CD4-positive, alpha-beta T cell treated with Interleukin-1 beta for 1 hour (primary cell): ENCODE data around the gene CELF2.

Experiments
- DNase-seq, 2 donors: peaks; one replicate each; pipeline ENCODE4 v3.0.0-alpha.2; 2020 to 2022

The CELF2 gene

DNA sequence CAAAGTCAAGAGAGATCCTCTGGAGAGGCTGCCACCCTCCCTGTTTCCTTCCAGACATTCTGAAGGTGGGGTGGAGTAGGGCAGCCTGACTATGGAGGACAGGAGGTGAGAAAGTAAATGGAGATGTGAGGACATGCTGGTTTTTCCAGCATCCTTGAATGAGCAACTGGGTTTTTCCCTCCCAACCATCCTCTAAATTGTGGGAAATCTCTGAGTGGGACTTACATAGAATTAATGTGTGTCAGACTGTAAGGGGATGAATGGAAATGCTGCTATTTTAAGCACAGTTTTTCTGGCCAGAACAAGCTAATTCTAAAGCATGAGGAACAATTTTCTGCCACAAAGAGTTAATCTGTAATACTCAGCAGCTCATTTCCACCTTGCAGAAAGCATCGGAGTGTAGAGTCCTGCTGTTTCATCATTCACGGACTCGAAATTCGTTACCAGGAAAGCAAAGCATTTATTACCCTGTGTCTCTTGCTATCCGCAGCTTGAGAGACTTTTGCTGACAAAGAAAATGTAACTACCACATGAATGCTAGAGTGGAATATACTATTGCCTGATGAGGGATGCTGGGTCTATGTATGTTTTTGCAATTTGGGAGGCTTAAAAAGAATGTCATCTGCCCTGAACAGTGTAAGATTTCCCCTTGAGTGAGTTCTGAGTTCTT is 213.0 kb downstream of the CELF2 start:
- no peak for DNase-seq

GRCh38 chr10:11231285-11231684 is 213.6 kb downstream of the CELF2 start:
- DNase-seq = no peak

DNA sequence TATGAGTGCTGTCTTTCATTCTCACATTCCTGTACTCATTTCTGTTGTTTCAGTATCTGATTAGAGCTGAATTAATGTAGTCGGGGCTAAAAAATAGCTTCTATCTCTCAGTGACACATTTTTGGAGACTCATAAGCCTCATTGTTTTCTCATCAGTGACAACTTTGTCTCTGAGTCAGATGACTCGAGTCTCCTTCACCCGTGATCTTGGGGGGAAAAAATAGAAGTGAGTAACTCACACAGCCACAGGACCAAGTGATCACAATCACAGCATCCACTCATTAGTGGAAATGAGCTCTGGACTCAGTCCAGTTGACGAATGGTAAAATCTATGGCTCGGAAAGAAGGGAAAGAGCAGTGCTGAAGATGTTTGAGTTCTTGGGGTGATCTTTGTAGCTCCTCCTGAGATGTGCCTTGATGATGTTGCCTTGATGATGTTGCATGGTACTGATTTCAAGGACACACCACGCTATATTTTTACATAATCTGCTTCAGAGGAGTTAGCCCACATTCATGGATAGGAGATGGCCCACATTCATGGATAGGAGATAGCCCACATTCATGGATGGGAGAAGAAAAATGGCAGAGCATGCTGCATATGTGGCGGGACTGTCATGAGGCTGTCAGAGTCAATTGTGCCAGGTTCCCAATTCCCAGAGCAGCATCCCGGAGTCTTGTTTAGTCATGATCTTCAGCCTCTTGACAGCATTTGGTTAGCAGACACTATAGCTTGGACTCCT is 214.7 kb downstream of the CELF2 start:
- no peak for DNase-seq

DNA sequence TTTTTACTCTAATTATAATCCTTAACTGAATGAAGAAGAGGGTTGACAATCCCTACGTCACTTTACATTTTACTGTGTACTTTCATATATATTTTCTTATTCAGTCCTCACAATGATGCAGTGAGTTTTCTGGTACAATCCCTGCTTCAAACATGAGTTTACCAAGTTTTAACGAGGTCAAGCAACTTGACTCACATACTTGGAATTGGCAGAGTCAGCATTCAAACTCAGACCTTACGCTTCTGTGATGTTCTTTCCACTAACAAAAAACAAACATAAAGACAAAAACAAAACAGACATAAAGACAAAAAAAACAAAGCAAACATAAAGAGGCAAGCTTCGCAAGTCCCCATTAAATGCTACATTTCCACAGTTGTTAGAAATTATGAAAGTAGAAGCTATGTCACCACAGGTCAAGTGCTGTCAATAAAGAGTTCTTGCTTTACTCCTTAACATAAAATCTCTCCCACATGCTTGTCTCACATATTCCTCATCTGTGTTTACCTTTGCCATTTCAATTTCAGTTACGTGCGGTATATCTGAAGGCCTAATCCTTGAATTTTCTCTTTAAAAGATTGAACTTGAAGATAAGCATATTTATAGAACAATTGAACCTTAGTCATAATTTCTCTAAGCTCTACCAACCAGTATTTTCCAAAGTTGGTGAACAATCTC is 217.3 kb downstream of the CELF2 start:
- DNase-seq = no peak

DNA sequence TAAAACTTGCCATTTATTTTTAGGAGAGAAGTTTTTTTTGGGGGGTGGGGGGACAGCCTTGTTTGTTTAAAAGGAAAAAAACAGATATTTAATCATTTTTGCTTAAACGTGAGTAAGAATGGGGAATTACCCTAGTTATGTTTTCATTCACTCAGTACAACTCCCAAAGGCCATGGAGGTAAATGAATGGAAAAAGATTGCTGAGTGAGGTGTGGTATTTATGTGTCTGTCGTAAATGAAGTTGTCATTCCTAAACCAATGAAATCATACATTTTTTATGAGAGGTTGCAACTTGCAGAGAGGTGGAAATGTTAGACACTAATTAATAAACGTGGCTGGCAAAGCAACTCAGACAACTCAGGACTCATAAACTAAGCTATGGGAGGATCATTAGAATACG is 218.1 kb downstream of the CELF2 start:
- no peak for DNase-seq

GRCh38 chr10:11236234-11236633 is 218.6 kb downstream of the CELF2 start:
- peak in 1 of 2 donors; percentile 59 for DNase-seq

- DNase-seq = peak in 1 of 2 donors; percentile 29
Measured at GRCh38 chr10:11237571-11237970, 219.9 kb downstream of the CELF2 start.

DNA sequence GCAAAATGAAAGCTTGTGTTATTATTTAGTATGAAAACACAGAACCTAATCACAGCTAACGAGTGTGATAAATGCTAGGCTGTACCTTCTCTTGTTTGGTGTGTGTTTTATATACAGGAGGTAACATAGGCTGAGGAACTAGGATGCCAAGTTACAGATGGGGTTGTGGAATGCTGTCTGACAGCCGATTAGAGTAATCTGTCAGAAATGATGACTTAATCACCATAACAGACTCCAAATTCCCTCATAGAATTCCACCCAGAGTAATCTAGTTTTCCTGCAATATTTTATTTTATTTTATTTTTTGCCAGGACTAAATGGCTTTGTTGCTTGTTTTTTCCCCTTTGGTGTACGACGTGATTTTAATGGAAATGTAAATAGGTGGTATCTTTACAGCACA is 221.2 kb downstream of the CELF2 start:
- no peak for DNase-seq

DNA sequence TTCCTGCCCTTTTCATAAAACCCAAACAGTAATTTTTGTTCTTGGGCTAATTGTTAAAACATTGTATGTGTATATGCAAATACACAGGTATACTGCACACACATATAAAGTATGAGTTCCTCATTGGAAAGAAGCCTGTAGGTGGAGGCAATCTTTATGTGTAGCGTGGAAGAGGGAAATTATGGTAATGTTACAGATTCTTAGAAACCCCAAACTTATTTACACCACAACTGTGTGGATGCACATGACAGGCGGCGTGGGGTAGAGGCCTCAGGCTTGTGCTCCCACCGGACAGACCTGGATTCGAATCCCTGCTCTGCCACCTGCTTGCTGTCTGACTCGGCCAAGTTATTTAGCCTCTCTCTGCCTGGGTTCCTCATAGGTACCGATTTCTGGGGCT is 223.0 kb downstream of the CELF2 start:
- DNase-seq = no peak

GRCh38 chr10:11242443-11243387 is 225.0 kb downstream of the CELF2 start:
- DNase-seq = peak in 1 of 2 donors; percentile 33

DNA sequence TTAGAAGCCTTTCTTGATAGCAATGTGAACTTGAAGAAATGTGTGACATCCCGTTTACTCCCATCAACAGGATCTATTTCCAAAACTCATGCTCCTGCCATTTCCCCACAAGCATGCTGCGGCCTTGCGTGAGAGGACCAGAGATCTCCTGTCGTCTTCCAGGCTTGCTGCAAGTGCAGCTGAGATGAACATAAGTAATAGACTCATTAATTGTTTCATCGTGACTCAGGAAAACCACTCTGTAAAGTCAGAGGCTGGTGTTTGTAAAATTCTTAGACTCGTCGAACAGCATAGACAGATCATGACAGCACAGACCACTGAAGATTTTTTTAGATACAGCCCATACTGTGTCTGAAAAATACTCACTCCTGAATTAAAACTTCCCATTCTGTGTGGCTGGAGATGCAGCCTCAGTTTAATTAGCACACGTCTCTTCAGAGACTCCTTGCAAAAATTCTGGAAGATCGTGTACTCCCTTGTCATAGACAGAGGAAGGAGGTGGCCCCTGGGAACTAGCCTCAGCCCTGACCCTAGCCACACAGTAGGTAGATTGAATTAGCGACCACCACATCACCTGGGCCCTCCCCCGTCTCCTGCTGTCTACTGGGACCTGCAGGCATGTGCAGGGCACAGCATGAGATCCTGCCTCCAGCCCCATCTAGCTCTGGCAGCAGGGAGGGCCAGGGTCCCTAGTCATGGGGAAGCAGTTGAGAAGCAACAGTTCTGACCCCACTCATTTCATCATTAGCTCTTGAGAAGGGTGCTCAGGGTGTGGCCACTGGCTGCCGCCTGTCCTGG is 226.0 kb downstream of the CELF2 start:
- DNase-seq = no peak

GRCh38 chr10:11245095-11245479 is 227.4 kb downstream of the CELF2 start:
- DNase-seq = no peak

GRCh38 chr10:11245510-11245909 is 227.8 kb downstream of the CELF2 start:
- no peak for DNase-seq

DNA sequence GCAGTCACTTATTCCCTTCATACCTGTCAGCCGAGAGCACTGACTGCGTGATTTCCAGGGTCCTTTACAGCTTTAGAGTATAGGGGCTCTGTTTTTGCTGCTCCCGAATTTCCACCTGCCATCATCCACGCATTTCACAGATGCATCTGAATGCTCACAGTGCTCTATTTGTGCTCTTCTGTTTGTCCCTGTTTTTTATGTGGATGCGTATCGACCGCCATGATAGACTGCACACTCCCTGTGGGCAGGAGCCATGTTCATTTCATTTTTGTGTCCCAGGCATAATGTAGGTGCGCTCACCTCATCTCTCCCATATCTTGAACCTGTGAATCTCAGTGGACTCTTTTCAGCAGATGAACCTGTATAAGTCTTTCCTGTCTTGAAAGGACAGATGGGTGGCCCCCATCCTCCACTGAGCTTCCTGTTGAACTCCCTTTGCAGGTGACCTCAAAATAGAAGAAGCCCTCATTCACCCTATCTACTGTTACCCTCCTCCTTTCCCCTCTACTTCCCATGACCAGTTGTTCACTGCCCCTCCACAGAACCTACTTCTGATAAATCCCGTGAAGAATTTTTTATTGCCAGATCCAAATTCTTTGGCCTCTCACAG is 228.4 kb downstream of the CELF2 start:
- no peak for DNase-seq

DNA sequence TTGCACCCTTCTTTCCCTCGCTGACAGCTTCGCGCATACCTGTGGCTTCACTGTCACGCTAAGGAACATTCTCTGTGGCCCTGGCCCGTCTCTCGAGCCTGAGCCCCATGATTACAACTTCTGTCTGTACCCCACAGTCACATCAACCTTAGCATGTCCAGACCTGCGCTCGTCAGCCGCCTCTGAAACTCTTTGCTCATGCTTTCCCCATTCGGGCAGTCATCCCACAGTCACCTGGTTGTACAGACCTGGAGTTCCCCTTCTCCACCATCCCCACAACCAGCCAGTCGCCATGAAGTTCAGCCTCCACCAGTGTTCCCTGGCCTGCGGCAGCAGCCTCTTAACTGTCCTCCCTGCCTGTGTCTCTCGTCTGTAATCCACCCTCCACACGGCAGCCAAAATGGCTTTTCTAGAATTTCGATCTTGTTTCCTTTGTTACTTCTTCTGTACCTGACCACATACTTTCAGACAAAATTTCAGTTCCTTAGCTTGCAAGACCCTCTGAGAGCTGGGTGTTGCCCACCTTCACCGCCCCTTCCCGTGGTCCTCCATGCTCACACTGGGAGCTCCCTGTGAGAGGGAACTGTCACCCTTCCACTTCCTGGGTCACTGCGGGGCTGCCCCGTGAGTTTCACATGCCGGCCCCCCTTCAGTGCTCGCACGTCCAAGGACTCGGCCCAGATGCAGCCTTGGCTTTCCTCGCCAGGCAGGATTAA is 229.2 kb downstream of the CELF2 start:
- no peak for DNase-seq

- no peak for DNase-seq
Measured at GRCh38 chr10:11249152-11249807, 231.6 kb downstream of the CELF2 start.

DNA sequence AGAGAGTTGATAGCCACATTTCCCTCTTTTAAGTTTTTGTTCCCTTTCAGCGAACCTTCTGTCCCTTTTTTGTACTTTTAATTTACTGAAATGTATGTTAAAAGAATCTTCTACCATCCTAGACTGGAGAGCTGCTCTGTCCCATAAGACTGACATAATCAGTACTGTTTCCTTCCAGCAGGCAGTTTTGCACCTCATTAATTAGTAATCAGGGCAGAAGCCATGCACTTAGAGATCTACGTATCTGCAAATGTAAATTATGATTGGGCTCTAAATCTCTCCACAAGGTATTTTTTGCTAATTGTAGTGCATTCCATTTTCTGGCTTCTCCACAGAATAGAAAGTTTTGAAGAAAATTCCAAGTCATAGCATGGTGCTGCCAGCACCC is 232.1 kb downstream of the CELF2 start:
- no peak for DNase-seq

DNA sequence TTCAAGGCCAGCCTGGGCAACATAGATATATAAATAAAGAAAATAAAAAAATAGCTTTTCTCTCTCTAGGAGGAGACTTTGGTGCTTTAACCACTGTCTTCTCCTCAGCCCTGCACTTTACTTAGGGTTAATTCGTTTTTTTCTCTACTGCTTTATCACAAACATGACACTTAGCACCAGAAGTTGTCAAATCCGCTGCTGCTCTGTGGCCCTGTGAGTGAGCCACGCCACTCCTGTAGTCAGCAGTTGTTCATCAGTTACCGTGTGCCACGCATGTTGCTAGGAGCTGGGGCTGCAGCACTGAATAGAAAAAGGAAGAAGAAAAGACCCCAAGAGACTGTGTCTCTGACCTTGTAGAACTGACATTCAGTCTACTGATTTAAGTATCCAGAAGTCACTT is 232.6 kb downstream of the CELF2 start:
- no peak for DNase-seq

GRCh38 chr10:11252887-11253286 is 235.2 kb downstream of the CELF2 start:
- no peak for DNase-seq

DNA sequence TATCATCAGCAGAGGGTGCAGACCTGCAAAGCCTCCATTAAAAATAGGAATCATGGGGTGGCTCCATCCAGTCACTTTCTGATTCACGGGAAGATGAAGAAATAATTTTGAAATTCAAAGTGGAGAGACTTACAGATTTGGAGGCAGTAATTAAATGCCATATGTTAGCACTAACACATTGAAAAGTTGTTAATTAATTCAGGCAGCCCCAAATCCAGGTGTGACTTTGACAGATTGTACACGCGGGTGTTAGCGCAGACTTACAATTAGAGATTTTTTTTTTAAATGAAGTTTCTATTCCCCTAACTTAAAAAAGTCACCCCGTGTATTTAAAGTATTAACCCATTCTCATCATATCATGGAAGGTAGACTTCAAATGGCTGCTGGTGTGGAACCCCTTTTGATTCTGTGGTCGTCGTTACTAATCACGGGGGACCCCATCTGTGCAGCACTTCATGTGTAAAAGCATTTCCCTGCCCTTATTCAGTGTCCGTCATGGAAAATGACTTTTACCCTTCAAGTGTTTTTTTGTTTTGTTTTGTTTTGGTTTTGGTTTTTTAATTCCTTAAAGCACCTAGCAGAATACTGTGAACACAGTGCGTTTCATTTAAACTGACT is 235.8 kb downstream of the CELF2 start:
- DNase-seq = no peak
